Adrenal gland (tissue), 12 donors: ENCODE data around the gene NR2C2AP. TPM values are rescaled to one million over a fixed set of nuclear protein-coding genes. Genes with fewer than 3 reads are reported as not detected.
A peak's percentile ranks its signal among the peaks of the same experiment; 100 is the strongest.

Experiments
- DNase-seq, 7 donors: peaks; one replicate each; pipeline ENCODE4 v3.0.0-alpha.2; 2019 to 2020
- H3K27ac ChIP-seq, 5 donors: fragments of 200-600 bp; sonication (generic) in 4 of 5; 1 replicate in 3 of 5; 2 replicates in 2 of 5; pipeline versions ENCODE4 v1.5.1 to v1.8.0; 2016 to 2020; ENCODE audit warnings: mild to moderate bottlenecking in 1 of 5
- H3K27me3 ChIP-seq: fragments of 200-600 bp; 2 replicates; pipeline ENCODE4 v1.8.0; 2021
- H3K36me3 ChIP-seq, 2 donors: fragments of 200-600 bp; replicated peaks in 1 of 2; 1 replicate in 1 of 2; 2 replicates in 1 of 2; pipeline versions ENCODE4 v1.5.1 to v1.8.0; 2018 to 2022
- H3K4me1 ChIP-seq, 2 donors: fragments of 200-600 bp; replicated peaks in 1 of 2; 1 replicate in 1 of 2; 2 replicates in 1 of 2; pipeline versions ENCODE4 v1.5.1 to v1.8.0; 2018 to 2021
- H3K4me3 ChIP-seq, 4 donors: fragments of 200-600 bp; sonication (generic) in 3 of 4; one replicate each; pipeline ENCODE4 v1.5.1; 2016 to 2018
- H3K9me3 ChIP-seq, 3 donors: fragments of 200-600 bp; sonication (generic) in 1 of 3; replicated peaks in 1 of 3; 1 replicate in 2 of 3; 2 replicates in 1 of 3; pipeline versions ENCODE4 v1.5.1 to v1.8.0; 2016 to 2021
- CTCF ChIP-seq, 6 experiments: fragments of 450-650 bp in 4 of 6; fragments of 200-600 bp in 2 of 6; sonication (generic) in 1 of 6; IDR thresholded peaks; 1 replicate in 5 of 6; 2 replicates in 1 of 6; pipeline versions ENCODE4 v1.5.1 to v1.8.0; 2016 to 2021; ENCODE audit warnings: antibody characterized with exemption in 6 of 6, mild to moderate bottlenecking in 2 of 6, moderate library complexity in 1 of 6
- POLR2A ChIP-seq, 2 donors: fragments of 450-650 bp; IDR thresholded peaks; one replicate each; pipeline ENCODE4 v1.6.1; 2017; ENCODE audit warnings: antibody characterized with exemption in 2 of 2, mild to moderate bottlenecking in 2 of 2, moderate library complexity in 1 of 2
- WGBS, 4 donors: extraction: QIAGEN DNeasy Blood & Tissue Kit in 2 of 4; methylation state at CpG; one replicate each; pipeline versions ENCODE4 v1.1.5 to v1.1.7; 2013 to 2017; 5-methylcytosine and 5-hydroxymethylcytosine counted together
- intact Hi-C, 2 donors: fragments of 100-400 bp; cut with DNase I; formaldehyde crosslinking; loops; one replicate each; pipeline versions ENCODE4 v1.14.1 to v1.15.0; 2022 to 2023
- polyA plus RNA-seq, 3 donors: library from polyadenylated mRNA; stranded (reverse); fragments of 200-250 nt in 2 of 3; fragments of 350-450 nt in 1 of 3; fragmentation: Illumina TruSeq in 1 of 3; extraction: RNeasy Lipid Tissue Mini Kit (QIAGEN cat#74804) in 1 of 3; gene quantifications; one replicate each; pipeline ENCODE4 v1.2.3, GENCODE V29; 2013 to 2014
- total RNA-seq, 9 donors: library from RNA; depleted of rRNA in 4 of 9; stranded (reverse); fragments of >200 nt in 4 of 9; fragments of 120-200 nt in 1 of 9; fragmentation: NEBNext Ultra II Directional in 1 of 9; extraction: Animal tissue kit (Norgen Biotek cat#: 25700) in 1 of 9; gene quantifications; one replicate each; pipeline versions ENCODE4 v1.1.0 to v1.2.4, GENCODE V29; 2013 to 2023
- donor health status: healthy with polysubstance abuse.
- donor health status: Bipolar disorder and iron deficiency.
- donor health status: DM: yes; HTN: yes; CAD: no.
- donor health status: DM: no; HTN: no; CAD: no.
- donor health status: DM: no; HTN: no; CAD: no.
- donor health status: DM: yes; HTN: yes; CAD: no.

NR2C2AP gene
- total and polyA plus RNA-seq, 12 donors, result 4.0 to 21.6 (median 12.3) TPM

GRCh38 chr19:19226663-19227062 lies 23.4 kb upstream of the NR2C2AP start:
- peaks cover 14% of the 10 kb centered on the region for H3K27me3 ChIP-seq
- 61 to 75% (median 69%) methylated on average over 7 to 10 of the region's 10 CpGs for WGBS, 4 donors

GRCh38 chr19:19226204-19226603 lies 23.0 kb upstream of the NR2C2AP start:
- Histone ChIP-seq H3K9me3 (no peaks in the 10 kb centered on the region), H3K27ac (no peak overlapping the region), H3K4me3 (no peak overlapping the region), H3K36me3 (no peaks in the 10 kb centered on the region), H3K27me3 (peaks cover 14% of the 10 kb centered on the region), H3K4me1 (peaks cover 0 to 8% of the 10 kb centered on the region in 2 donors)
- DNase-seq, result no peak
- TF ChIP-seq CTCF (IDR thresholded peaks at IDR 0.05), result no peak
- no peak for TF ChIP-seq POLR2A (IDR thresholded peaks at IDR 0.05)
- intact Hi-C loops, result no loop called here
- 60 to 89% (median 77%) methylated on average over 1 to 5 of the region's 5 CpGs for WGBS, 4 donors

More at GRCh38 chr19:19226663-19227062, 23.4 kb upstream of the NR2C2AP start:
- Histone ChIP-seq H3K4me1 (peaks cover 0 to 8% of the 10 kb centered on the region in 2 donors), H3K9me3 (no peaks in the 10 kb centered on the region), H3K27ac (no peak overlapping the region), H3K36me3 (no peaks in the 10 kb centered on the region), H3K4me3 (no peak overlapping the region)
- TF ChIP-seq POLR2A (IDR thresholded peaks at IDR 0.05) (no peak), CTCF (IDR thresholded peaks at IDR 0.05) (no peak)
- no peak for DNase-seq
- intact Hi-C loops, result no loop called here

GRCh38 chr19:19224852-19225494 lies 21.8 kb upstream of the NR2C2AP start:
- intact Hi-C loops, result no loop called here
- peak; percentile 52 to 90 (median 82) for DNase-seq
- Histone ChIP-seq H3K9me3 (no peaks in the 10 kb centered on the region), H3K27me3 (peaks cover 14% of the 10 kb centered on the region), H3K4me1 (peaks cover 0 to 8% of the 10 kb centered on the region in 2 donors), H3K27ac (no peak overlapping the region), H3K4me3 (peak overlapping the region in 1 of 4 donors; percentile 44), H3K36me3 (no peaks in the 10 kb centered on the region)
- TF ChIP-seq CTCF (IDR thresholded peaks at IDR 0.05) (peak; percentile 36 to 70 (median 60)), POLR2A (IDR thresholded peaks at IDR 0.05) (no peak)
- 0 to 3% (median 1%) methylated on average over 12 to 59 of the region's 59 CpGs for WGBS, 4 donors

GRCh38 chr19:19224150-19224851 lies 21.1 kb upstream of the NR2C2AP start:
- intact Hi-C loops, result no loop called here
- 66 to 78% (median 71%) methylated on average over 11 to 17 of the region's 17 CpGs for WGBS, 4 donors
- Histone ChIP-seq H3K36me3 (no peaks in the 10 kb centered on the region), H3K9me3 (no peaks in the 10 kb centered on the region), H3K4me1 (peaks cover 0 to 8% of the 10 kb centered on the region in 2 donors), H3K4me3 (peak overlapping the region in 1 of 4 donors; percentile 44), H3K27me3 (peaks cover 14% of the 10 kb centered on the region), H3K27ac (no peak overlapping the region)
- TF ChIP-seq POLR2A (IDR thresholded peaks at IDR 0.05) (no peak), CTCF (IDR thresholded peaks at IDR 0.05) (no peak)
- no peak for DNase-seq
